Measurements from ENCODE around the gene BACH2. TPM values are rescaled to one million over a fixed set of nuclear protein-coding genes. Genes with fewer than 3 reads are reported as not detected.

Gene BACH2
- polyA plus RNA-seq, 2 of the 4 experiments (the other 2 are of a cell fraction) = 0.01 to 0.36 TPM

DNA sequence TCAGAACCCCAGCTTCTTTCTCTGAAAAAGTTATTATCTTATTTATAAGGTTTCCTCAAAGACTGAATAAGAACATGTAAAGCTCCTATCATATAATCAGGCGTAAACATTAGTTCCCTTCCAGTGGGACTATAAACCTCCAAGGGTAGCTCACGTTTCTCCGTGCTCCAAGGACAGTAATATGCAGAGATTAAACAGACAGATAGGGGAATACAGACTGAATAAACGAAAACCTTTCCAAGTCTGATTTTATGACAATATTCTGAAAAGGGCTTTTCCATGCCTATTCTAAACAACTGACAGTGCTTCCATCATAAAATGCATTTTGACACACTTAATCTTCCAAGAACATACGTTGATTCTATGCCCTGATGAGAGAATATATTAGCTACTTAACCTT is 22.8 kb downstream of the BACH2 start:
- H3K9me3 ChIP-seq = no peaks in the 10 kb centered on the region
- no peak overlapping the region for H3K4me3 ChIP-seq
- no peak for FAIRE-seq
- no peak for DNase-seq (ENCODE audit: low read depth in 1 of 2, low spot score in 1 of 2)
- WGBS (ENCODE audit: missing lambda C conversion rate) = 57% methylated on average over 5 of the region's 5 CpGs
- ChIA-PET POLR2A (no interaction called here), CTCF (interaction anchor here (0.5 kb wide), 1 partner anchor 253 kb away, joined by 3 read pairs; no protein-coding TSS in a partner anchor)
- no peaks in the 10 kb centered on the region for H3K4me1 ChIP-seq
- H3K4me2 ChIP-seq = no peak overlapping the region
- no peak overlapping the region for H3K27ac ChIP-seq
- TF ChIP-seq, protein P1, sequence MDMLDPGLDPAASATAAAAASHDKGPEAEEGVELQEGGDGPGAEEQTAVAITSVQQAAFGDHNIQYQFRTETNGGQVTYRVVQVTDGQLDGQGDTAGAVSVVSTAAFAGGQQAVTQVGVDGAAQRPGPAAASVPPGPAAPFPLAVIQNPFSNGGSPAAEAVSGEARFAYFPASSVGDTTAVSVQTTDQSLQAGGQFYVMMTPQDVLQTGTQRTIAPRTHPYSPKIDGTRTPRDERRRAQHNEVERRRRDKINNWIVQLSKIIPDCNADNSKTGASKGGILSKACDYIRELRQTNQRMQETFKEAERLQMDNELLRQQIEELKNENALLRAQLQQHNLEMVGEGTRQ (IDR thresholded peaks at IDR 0.05) = no peak
- TF ChIP-seq ZFP36 (IDR thresholded peaks at IDR 0.05; ENCODE audit: borderline replicate concordance, partially characterized antibody) (no peak), HEYL (CRISPR knock-in tag; IDR thresholded peaks at IDR 0.05) (no peak), HMGXB4 (CRISPR knock-in tag; IDR thresholded peaks at IDR 0.05; ENCODE audit: borderline replicate concordance) (no peak), FOSB (CRISPR knock-in tag; IDR thresholded peaks at IDR 0.05) (no peak), FOXS1 (CRISPR knock-in tag; IDR thresholded peaks at IDR 0.05) (no peak), MAZ (IDR thresholded peaks at IDR 0.05; ENCODE audit: borderline replicate concordance, low read depth, low read length) (no peak), ZNF302 (CRISPR knock-in tag; IDR thresholded peaks at IDR 0.05) (no peak), CHD2 (IDR thresholded peaks at IDR 0.05; ENCODE audit: low read length, partially characterized antibody) (no peak), EHF (CRISPR knock-in tag; IDR thresholded peaks at IDR 0.05) (no peak), GATA3 (IDR thresholded peaks at IDR 0.05; ENCODE audit: borderline replicate concordance) (no peak)
- TF ChIP-seq, protein P2, sequence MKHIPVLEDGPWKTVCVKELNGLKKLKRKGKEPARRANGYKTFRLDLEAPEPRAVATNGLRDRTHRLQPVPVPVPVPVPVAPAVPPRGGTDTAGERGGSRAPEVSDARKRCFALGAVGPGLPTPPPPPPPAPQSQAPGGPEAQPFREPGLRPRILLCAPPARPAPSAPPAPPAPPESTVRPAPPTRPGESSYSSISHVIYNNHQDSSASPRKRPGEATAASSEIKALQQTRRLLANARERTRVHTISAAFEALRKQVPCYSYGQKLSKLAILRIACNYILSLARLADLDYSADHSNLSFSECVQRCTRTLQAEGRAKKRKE (CRISPR knock-in tag; IDR thresholded peaks at IDR 0.05; ENCODE audit: low read depth) = no peak
- ATAC-seq = no peak

- 40% methylated on average over 4 of the region's 5 CpGs for WGBS (ENCODE audit: missing lambda C conversion rate)
Measured at GRCh38 chr6:90272895-90273294, 23.7 kb downstream of the BACH2 start.

More at GRCh38 chr6:90272895-90273294, 23.7 kb downstream of the BACH2 start:
- ChIA-PET CTCF (interaction anchor here (0.6 kb wide), 1 partner anchor 69 kb away, joined by 3 read pairs; no protein-coding TSS in a partner anchor), POLR2A (interaction anchor here (1.0 kb wide), 1 partner anchor 17 kb away, joined by 3 read pairs; no protein-coding TSS in a partner anchor)
- ATAC-seq = no peak
- DNase-seq (ENCODE audit: low read depth in 1 of 2, low spot score in 1 of 2) = no peak
- TF ChIP-seq HEYL (CRISPR knock-in tag; IDR thresholded peaks at IDR 0.05) = no peak
- TF ChIP-seq, protein P3, sequence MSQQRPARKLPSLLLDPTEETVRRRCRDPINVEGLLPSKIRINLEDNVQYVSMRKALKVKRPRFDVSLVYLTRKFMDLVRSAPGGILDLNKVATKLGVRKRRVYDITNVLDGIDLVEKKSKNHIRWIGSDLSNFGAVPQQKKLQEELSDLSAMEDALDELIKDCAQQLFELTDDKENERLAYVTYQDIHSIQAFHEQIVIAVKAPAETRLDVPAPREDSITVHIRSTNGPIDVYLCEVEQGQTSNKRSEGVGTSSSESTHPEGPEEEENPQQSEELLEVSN (IDR thresholded peaks at IDR 0.05; ENCODE audit: borderline replicate concordance, low read depth) = no peak
- no peak for TF ChIP-seq POLR2A (IDR thresholded peaks at IDR 0.05; ENCODE audit: low read length)
- no peak for TF ChIP-seq ESRRA (IDR thresholded peaks at IDR 0.05; ENCODE audit: borderline replicate concordance, low read length)
- TF ChIP-seq EHMT2 (IDR thresholded peaks at IDR 0.05; ENCODE audit: low read depth) = no peak
- TF ChIP-seq, protein P4, sequence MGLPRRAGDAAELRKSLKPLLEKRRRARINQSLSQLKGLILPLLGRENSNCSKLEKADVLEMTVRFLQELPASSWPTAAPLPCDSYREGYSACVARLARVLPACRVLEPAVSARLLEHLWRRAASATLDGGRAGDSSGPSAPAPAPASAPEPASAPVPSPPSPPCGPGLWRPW (IDR thresholded peaks at IDR 0.05) = no peak
- TF ChIP-seq KDM1A (IDR thresholded peaks at IDR 0.05; ENCODE audit: low read depth) = no peak
- TF ChIP-seq, protein P5, sequence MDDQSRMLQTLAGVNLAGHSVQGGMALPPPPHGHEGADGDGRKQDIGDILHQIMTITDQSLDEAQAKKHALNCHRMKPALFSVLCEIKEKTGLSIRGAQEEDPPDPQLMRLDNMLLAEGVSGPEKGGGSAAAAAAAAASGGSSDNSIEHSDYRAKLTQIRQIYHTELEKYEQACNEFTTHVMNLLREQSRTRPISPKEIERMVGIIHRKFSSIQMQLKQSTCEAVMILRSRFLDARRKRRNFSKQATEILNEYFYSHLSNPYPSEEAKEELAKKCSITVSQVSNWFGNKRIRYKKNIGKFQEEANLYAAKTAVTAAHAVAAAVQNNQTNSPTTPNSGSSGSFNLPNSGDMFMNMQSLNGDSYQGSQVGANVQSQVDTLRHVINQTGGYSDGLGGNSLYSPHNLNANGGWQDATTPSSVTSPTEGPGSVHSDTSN (IDR thresholded peaks at IDR 0.05) = no peak
- TF ChIP-seq KDM5A (IDR thresholded peaks at IDR 0.05) = no peak
- TF ChIP-seq POLR2AphosphoS2 (conservative IDR thresholded peaks at IDR 0.05; ENCODE audit: low read length) = no peak
- TF ChIP-seq, protein P6, sequence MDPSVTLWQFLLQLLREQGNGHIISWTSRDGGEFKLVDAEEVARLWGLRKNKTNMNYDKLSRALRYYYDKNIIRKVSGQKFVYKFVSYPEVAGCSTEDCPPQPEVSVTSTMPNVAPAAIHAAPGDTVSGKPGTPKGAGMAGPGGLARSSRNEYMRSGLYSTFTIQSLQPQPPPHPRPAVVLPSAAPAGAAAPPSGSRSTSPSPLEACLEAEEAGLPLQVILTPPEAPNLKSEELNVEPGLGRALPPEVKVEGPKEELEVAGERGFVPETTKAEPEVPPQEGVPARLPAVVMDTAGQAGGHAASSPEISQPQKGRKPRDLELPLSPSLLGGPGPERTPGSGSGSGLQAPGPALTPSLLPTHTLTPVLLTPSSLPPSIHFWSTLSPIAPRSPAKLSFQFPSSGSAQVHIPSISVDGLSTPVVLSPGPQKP (IDR thresholded peaks at IDR 0.05; ENCODE audit: low read depth, low read length) = no peak
- TF ChIP-seq BHLHE40 (IDR thresholded peaks at IDR 0.05; ENCODE audit: low read depth, low read length) = no peak
- TF ChIP-seq, protein P1 (IDR thresholded peaks at IDR 0.05) = no peak
- TF ChIP-seq, protein P7, sequence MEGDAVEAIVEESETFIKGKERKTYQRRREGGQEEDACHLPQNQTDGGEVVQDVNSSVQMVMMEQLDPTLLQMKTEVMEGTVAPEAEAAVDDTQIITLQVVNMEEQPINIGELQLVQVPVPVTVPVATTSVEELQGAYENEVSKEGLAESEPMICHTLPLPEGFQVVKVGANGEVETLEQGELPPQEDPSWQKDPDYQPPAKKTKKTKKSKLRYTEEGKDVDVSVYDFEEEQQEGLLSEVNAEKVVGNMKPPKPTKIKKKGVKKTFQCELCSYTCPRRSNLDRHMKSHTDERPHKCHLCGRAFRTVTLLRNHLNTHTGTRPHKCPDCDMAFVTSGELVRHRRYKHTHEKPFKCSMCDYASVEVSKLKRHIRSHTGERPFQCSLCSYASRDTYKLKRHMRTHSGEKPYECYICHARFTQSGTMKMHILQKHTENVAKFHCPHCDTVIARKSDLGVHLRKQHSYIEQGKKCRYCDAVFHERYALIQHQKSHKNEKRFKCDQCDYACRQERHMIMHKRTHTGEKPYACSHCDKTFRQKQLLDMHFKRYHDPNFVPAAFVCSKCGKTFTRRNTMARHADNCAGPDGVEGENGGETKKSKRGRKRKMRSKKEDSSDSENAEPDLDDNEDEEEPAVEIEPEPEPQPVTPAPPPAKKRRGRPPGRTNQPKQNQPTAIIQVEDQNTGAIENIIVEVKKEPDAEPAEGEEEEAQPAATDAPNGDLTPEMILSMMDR (IDR thresholded peaks at IDR 0.05) = no peak
- no peak for TF ChIP-seq CEBPB (IDR thresholded peaks at IDR 0.05)
- TF ChIP-seq RAD21 (conservative IDR thresholded peaks at IDR 0.05 in 1 of 2, IDR thresholded peaks at IDR 0.05 in 1 of 2) = no peak
- no peak for TF ChIP-seq NR3C1 (IDR thresholded peaks at IDR 0.05)
- TF ChIP-seq RCOR1 (IDR thresholded peaks at IDR 0.05; ENCODE audit: low read depth, low read length) = no peak
- no peak for TF ChIP-seq EHF (CRISPR knock-in tag; IDR thresholded peaks at IDR 0.05)
- no peaks in the 10 kb centered on the region for H3K9me3 ChIP-seq
- H3K27ac ChIP-seq = no peak overlapping the region
- H3K4me1 ChIP-seq = no peaks in the 10 kb centered on the region
- H3K4me2 ChIP-seq = no peak overlapping the region
- no peak overlapping the region for H3K4me3 ChIP-seq
- FAIRE-seq = no peak
